ENCODE measurements around the gene ACACA.

- TF ChIP-seq POLR2A (IDR thresholded peaks at IDR 0.05; ENCODE audit: low read depth, low read length) (no peak), TAF1 (IDR thresholded peaks at IDR 0.05; ENCODE audit: low read depth, low read length) (no peak), POLR2AphosphoS5 (IDR thresholded peaks at IDR 0.05; ENCODE audit: low read depth, low read length) (no peak)
These were observed 3.7 kb upstream of the ACACA start for GRCh38 chr17:37410357-37410756.

Data from GM12891 (cell line).